Stimulated activated CD8-positive, alpha-beta memory T cell treated with anti-CD3 and anti-CD28 coated beads, Interleukin-12 subunit alpha, Interleukin-12 subunit beta, amount 100 ng/mL, for 4 hours (primary cell): ENCODE measurements around the gene SPSB1.

Experiments
- DNase-seq: peaks from one replicate; pipeline ENCODE4 v3.0.0-alpha.2; 2020; ENCODE audit warnings: low read depth

SPSB1 gene

GRCh38 chr1:9260059-9260766, 32.5 kb upstream of the SPSB1 start:
- no peak for DNase-seq

- no peak for DNase-seq
Observed at GRCh38 chr1:9261496-9261895, 31.2 kb upstream of the SPSB1 start.

GRCh38 chr1:9262096-9262986, 30.4 kb upstream of the SPSB1 start:
- no peak for DNase-seq

GRCh38 chr1:9263276-9263855, 29.3 kb upstream of the SPSB1 start:
- DNase-seq = no peak

GRCh38 chr1:9263984-9264872, 28.5 kb upstream of the SPSB1 start:
- DNase-seq = no peak

GRCh38 chr1:9265037-9265436, 27.7 kb upstream of the SPSB1 start:
- no peak for DNase-seq

GRCh38 chr1:9265968-9266367, 26.7 kb upstream of the SPSB1 start:
- no peak for DNase-seq

GRCh38 chr1:9267352-9267686, 25.4 kb upstream of the SPSB1 start:
- no peak for DNase-seq

GRCh38 chr1:9267827-9268581, 24.7 kb upstream of the SPSB1 start:
- DNase-seq = no peak

GRCh38 chr1:9269078-9269501, 23.6 kb upstream of the SPSB1 start:
- no peak for DNase-seq

GRCh38 chr1:9269721-9270120, 23.0 kb upstream of the SPSB1 start:
- no peak for DNase-seq

GRCh38 chr1:9270290-9270883, 22.3 kb upstream of the SPSB1 start:
- no peak for DNase-seq

- no peak for DNase-seq
Observed at GRCh38 chr1:9271283-9271682, 21.4 kb upstream of the SPSB1 start.

GRCh38 chr1:9271861-9272595, 20.7 kb upstream of the SPSB1 start:
- no peak for DNase-seq

- no peak for DNase-seq
Observed at GRCh38 chr1:9273177-9273576, 19.5 kb upstream of the SPSB1 start.

GRCh38 chr1:9275161-9275560, 17.5 kb upstream of the SPSB1 start:
- DNase-seq = no peak

- peak; percentile 55 for DNase-seq
Observed at GRCh38 chr1:9275567-9276034, 17.1 kb upstream of the SPSB1 start.

- DNase-seq = no peak
Observed at GRCh38 chr1:9278116-9278515, 14.6 kb upstream of the SPSB1 start.

GRCh38 chr1:9278585-9279153, 14.0 kb upstream of the SPSB1 start:
- no peak for DNase-seq
